Immature natural killer cell (primary cell): ENCODE data around the gene TMEM17. TPM values are rescaled to one million over a fixed set of nuclear protein-coding genes. Genes with fewer than 3 reads are reported as not detected.
"Not testable (repeated sequence)": the region's sequence is repeated elsewhere in the genome, so short reads cannot be mapped to it uniquely, and the experiment has no call there.

Experiments
- DNase-seq, 3 donors: peaks; one replicate each; pipeline ENCODE4 v3.0.0; 2022; ENCODE audit warnings: mixed read lengths in 1 of 3
- H3K27ac Mint-ChIP-seq, 6 donors: one replicate each; pipeline ENCODE4 v1.8.0; 2020; ENCODE audit warnings: mixed read lengths in 6 of 6, mild to moderate bottlenecking in 5 of 6, inconsistent platforms in 4 of 6, moderate library complexity in 3 of 6
- H3K27me3 Mint-ChIP-seq, 3 donors: one replicate each; pipeline ENCODE4 v1.8.0; 2020 to 2021; ENCODE audit warnings: low read depth in 3 of 3, mild to moderate bottlenecking in 3 of 3, mixed read lengths in 3 of 3, moderate library complexity in 3 of 3, inconsistent platforms in 1 of 3
- H3K36me3 Mint-ChIP-seq, 3 donors: one replicate each; pipeline ENCODE4 v1.8.0; 2020; ENCODE audit warnings: mixed read lengths in 3 of 3, inconsistent platforms in 2 of 3, mild to moderate bottlenecking in 2 of 3
- H3K4me1 Mint-ChIP-seq, 2 donors: one replicate each; pipeline ENCODE4 v1.8.0; 2020; ENCODE audit warnings: inconsistent platforms in 2 of 2, mild to moderate bottlenecking in 2 of 2, mixed read lengths in 2 of 2, moderate library complexity in 1 of 2
- H3K4me3 Mint-ChIP-seq, 5 donors: one replicate each; pipeline ENCODE4 v1.8.0; 2020; ENCODE audit warnings: mild to moderate bottlenecking in 5 of 5, mixed read lengths in 5 of 5, inconsistent platforms in 3 of 5, moderate library complexity in 3 of 5
- H3K9me3 Mint-ChIP-seq, 6 donors: one replicate each; pipeline ENCODE4 v1.8.0; 2020; ENCODE audit warnings: mild to moderate bottlenecking in 6 of 6, mixed read lengths in 6 of 6, inconsistent platforms in 4 of 6, moderate library complexity in 3 of 6
- polyA plus RNA-seq, 3 donors: library from polyadenylated mRNA; unstranded; fragments of 300-500 nt; fragmentation: Illumina TruSeq; gene quantifications; one replicate each; pipeline ENCODE4 v1.2.3, GENCODE V29; 2021

TMEM17 gene, protein sequence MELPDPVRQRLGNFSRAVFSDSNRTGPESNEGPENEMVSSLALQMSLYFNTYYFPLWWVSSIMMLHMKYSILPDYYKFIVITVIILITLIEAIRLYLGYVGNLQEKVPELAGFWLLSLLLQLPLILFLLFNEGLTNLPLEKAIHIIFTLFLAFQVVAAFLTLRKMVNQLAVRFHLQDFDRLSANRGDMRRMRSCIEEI
- polyA plus RNA-seq = 1 to 10 TPM in 1 of 3 donors, under 1 TPM in 2; 0.11 to 2.2 (median 0.59) TPM

DNA sequence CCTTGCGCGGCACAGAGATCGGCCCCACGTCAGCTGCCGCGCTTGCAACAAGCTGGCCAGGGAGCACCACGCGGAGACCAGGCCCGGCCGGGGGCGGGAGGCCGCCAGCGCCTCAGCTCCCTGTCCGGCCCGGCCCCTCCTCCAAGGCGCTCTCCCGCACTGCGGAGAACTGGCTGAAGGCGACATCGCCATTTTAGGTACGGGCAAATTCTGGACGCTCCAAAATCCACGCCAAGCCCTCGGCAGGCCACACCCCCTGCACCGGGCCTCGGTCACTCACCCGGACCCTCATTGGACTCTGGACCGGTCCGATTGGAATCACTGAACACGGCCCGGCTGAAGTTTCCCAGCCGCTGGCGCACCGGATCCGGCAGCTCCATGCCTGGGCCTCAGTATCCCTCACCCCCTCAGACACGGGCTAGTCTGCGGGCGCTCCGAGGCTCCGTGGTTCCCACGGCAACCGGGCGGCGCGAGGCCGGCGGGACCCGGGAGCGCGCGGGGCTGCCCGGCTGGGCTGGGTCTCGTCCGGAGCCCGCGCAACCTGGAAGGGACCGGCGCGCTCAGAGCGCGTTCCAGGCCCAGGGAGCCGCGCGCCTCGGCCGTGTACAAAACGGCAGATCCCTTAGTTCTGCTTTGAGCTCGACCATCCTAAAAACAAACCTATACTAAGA, at the start of gene TMEM17:
Gene TMEM17 (minus strand): TSS at position 446 of the 671 bp plus-strand sequence. CDS start 66 bp downstream, at position 380.
- H3K4me1 Mint-ChIP-seq = peaks cover 8 to 15% of the 10 kb centered on the region in 2 donors
- no peaks in the 10 kb centered on the region for H3K9me3 Mint-ChIP-seq
- DNase-seq = peak; percentile 25 to 36 (median 30)
- H3K27me3 Mint-ChIP-seq = peaks cover 1 to 6% (median 2%) of the 10 kb centered on the region in 3 donors
- peak within 1 kb of the TSS; percentile 75 to 86 (median 83) for H3K4me3 Mint-ChIP-seq
- H3K36me3 Mint-ChIP-seq = no peaks in the 10 kb centered on the region
- peak within 1 kb of the TSS in 3 of 6 donors; percentile 3 to 70 (median 61) for H3K27ac Mint-ChIP-seq

DNA sequence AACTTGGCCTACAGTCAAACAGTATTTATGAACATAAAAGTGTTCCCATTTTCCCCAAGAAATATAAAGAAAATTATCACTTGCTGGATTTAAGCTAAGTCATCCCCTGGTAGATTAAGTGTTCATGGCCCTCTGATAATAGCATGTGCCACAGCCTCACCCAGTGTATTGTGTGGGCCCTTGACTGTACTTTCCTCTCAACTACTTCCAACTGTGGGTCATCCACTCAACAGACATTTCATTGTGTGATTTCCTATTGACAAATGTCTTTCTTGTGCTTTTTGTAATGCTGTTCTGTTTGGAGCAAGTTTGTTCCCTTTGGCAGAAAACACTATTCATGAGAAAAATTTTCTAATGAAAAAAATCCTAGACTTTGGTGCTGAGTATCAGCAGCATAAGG, 48.4 kb upstream of the TMEM17 start:
- Mint-ChIP-seq H3K36me3 (peaks cover 0 to 4% (median 0%) of the 10 kb centered on the region in 3 donors), H3K9me3 (peaks cover 0 to 6% (median 0%) of the 10 kb centered on the region in 6 donors), H3K4me1 (no peaks in the 10 kb centered on the region), H3K27ac (no peak overlapping the region), H3K27me3 (peaks cover 2 to 4% (median 2%) of the 10 kb centered on the region in 3 donors), H3K4me3 (no peak overlapping the region)
- DNase-seq = no peak

DNA sequence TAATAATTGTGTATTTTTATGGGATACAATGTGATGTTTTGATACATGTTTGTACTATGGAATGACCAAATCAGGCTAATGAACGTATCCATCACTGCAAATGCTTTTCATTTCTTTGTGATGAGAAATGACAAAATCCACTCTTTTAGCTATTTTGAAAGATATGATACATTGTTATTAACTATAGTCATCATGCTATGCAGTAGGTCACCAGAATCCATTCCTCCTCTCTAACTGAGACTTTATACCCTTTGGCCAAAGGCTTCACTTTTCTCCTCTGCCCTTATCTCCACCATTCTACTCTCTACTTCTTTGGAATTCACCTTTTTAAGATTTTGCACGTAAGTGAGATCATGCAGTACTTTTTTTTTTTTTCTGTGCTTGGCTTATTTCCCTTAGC, 44.5 kb upstream of the TMEM17 start:
- Mint-ChIP-seq H3K4me1 (no peaks in the 10 kb centered on the region), H3K36me3 (no peaks in the 10 kb centered on the region), H3K9me3 (no peaks in the 10 kb centered on the region), H3K27me3 (peaks cover 0 to 2% (median 0%) of the 10 kb centered on the region in 3 donors), H3K4me3 (no peak overlapping the region), H3K27ac (no peak overlapping the region)
- no peak for DNase-seq

DNA sequence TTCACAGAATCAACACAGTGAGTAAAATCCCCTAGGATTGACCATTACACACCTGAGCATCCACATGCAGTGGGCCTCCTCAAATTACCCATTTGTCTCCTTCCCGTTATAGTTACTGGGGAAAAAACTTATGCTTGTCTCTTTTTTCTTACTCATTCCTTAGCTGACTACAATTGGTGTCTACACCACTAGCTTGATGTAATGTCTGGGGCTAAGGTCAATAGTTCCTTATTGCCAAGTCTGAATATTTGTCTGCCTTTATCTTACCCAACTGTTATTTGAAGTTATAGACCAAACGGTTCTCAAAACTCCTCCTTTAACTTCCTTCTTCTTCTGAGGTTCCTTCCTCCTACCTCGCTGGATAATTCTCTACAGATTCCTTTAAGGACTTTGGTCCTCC, 41.9 kb upstream of the TMEM17 start:
- Mint-ChIP-seq H3K27me3 (no peaks in the 10 kb centered on the region), H3K36me3 (no peaks in the 10 kb centered on the region), H3K27ac (no peak overlapping the region), H3K4me1 (no peaks in the 10 kb centered on the region), H3K9me3 (no peaks in the 10 kb centered on the region), H3K4me3 (no peak overlapping the region)
- no peak for DNase-seq

DNA sequence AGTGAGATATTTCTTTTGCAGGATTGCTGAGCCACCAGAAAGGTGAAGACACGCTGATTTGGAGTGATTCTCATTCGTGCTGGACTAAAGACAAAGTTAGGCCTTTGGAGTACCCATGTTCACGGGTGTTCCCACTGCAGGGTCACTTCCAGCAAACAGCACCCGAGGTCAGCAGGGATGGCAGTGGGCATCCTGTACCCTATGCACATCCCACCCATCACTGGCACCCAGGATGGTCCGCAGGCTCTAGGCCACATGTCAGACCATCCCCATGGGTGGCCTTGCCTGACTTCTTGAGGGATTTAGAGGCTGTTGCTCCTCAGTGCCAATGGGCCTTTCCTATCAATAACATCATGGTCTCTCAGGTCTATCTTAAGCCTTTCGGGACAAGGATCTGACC, 39.3 kb upstream of the TMEM17 start:
- H3K4me3 Mint-ChIP-seq = no peak overlapping the region
- H3K27me3 Mint-ChIP-seq = peaks cover 0 to 7% (median 3%) of the 10 kb centered on the region in 3 donors
- no peak overlapping the region for H3K27ac Mint-ChIP-seq
- H3K4me1 Mint-ChIP-seq = no peaks in the 10 kb centered on the region
- peaks cover 0 to 1% (median 0%) of the 10 kb centered on the region in 6 donors for H3K9me3 Mint-ChIP-seq
- DNase-seq = no peak
- H3K36me3 Mint-ChIP-seq = no peaks in the 10 kb centered on the region

DNA sequence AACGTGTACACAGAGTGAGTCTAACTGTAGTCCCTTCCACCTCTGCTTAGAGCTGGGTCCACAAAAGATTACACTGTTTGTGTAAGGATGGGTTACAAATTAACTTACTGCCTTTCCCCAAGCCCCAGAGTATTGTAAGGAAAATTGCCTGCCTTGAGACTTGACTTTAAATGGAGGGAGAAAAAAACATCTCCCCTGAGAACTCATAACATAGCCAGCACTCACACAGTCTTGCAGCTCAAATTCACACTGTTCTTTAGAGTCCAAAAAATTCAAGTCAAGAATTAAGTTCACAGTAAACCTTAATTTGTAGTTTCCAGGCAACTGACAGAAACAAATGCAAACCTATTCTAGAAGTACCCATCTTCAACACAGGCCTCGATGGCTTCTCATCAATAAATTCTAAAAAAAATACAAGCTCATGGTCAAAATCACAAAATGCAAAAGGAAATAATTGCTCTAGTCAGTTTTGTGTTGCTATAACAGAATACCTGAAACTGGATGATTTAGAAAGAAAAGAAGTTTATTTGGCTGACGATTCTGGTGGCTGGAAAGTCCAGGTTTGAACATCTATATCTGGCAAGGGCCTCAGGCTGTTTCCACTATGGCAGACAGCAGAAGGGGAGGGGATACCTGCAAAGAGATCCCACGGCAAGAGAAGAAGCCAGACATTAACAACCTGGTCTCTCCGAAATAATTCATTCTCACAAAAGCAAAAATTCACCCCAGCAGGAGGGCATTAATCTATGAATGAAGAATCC, 34.6 kb upstream of the TMEM17 start:
- Mint-ChIP-seq H3K36me3 (peaks cover 0 to 4% (median 0%) of the 10 kb centered on the region in 3 donors), H3K9me3 (peaks cover 0 to 5% (median 2%) of the 10 kb centered on the region in 6 donors), H3K4me3 (no peak overlapping the region), H3K27ac (no peak overlapping the region), H3K27me3 (peaks cover 2 to 18% (median 5%) of the 10 kb centered on the region in 3 donors), H3K4me1 (peaks cover 0 to 2% of the 10 kb centered on the region in 2 donors)
- no peak for DNase-seq

DNA sequence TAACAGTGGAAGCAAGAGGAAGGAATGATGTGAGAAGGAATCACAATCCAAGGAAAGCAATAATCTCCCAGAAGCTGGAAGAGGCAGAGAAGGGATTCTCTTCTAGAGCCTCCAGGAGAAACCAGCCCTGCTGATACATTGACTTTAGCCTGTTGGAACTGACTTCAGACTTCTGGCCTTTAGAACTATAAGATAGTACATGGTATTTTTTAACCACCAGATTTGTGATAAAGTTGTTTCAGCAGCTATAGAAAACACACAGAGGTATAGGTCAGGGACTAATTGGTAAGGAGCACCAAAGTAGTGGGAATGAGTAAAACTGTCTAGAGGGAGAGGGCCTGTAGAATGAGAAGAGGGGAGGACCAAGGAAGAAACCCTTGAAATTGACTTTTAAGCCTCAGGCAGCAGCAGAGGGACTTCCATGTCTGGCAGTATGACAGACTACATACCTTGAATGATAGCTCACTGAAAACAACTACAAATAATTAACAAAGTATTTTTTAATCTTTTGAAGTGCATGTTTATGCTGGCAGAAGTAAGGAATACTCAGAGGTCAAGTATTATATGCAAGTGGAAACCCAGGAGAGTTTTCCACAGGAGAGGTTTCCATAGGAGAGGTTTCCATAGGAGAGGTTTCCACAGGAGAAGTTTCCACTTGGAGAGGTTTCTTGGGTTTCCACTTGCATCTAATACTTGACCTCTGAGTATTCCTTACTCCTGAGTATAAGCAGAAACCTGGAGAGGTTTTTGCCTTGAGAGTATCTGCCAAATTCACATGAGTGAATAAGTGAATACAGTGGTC, 33.8 kb upstream of the TMEM17 start:
- Mint-ChIP-seq H3K9me3 (peaks cover 0 to 7% (median 3%) of the 10 kb centered on the region in 6 donors), H3K36me3 (peaks cover 0 to 4% (median 0%) of the 10 kb centered on the region in 3 donors), H3K4me1 (peaks cover 0 to 2% of the 10 kb centered on the region in 2 donors), H3K4me3 (no peak overlapping the region), H3K27ac (no peak overlapping the region), H3K27me3 (peaks cover 3 to 18% (median 5%) of the 10 kb centered on the region in 3 donors)
- DNase-seq = no peak

DNA sequence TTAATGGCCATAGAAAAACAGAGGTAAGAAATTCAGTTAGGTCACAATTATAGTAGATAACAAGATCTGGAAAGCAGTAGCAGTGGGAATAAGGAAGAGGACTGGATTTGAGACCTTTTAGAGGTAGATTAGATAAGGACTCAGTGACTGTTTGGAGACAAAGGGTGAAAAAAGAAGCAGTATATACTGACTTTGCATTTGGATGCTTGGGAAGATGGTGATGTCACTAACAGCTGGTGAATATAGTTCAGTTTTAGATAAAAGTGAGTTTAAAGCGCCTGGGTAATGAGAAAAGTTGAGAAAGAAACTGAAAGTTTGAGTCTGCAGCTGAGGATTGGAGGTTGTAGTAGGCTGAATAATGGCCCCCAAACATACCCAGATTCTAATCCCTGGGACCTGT, 32.8 kb upstream of the TMEM17 start:
- H3K4me1 Mint-ChIP-seq = peaks cover 0 to 2% of the 10 kb centered on the region in 2 donors
- H3K27ac Mint-ChIP-seq = no peak overlapping the region
- no peak for DNase-seq
- no peak overlapping the region for H3K4me3 Mint-ChIP-seq
- peaks cover 5 to 18% (median 7%) of the 10 kb centered on the region in 3 donors for H3K27me3 Mint-ChIP-seq
- peaks cover 0 to 15% (median 4%) of the 10 kb centered on the region in 6 donors for H3K9me3 Mint-ChIP-seq
- H3K36me3 Mint-ChIP-seq = peaks cover 0 to 4% (median 0%) of the 10 kb centered on the region in 3 donors

DNA sequence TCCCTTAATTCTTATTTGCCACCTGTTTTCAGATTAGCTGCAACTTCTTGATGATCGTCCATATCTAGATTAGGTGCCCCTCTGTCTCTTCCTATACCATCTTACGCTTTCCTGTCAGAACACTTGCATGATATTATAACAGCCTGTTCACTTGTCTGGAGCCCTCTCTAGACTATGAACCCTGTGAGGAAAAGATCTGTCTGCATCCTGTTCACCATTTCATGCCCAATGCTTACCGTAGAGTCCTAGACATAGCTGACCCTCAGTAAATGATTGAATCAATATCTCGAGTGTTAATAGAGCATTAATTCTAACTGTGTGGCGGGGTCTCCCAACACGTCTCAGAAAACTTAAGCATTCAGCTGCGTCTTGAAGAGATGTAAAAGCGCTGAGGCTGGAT, 31.8 kb upstream of the TMEM17 start:
- Mint-ChIP-seq H3K4me3 (no peak overlapping the region), H3K9me3 (peaks cover 0 to 21% (median 7%) of the 10 kb centered on the region in 6 donors), H3K27ac (no peak overlapping the region), H3K27me3 (peaks cover 7 to 23% (median 7%) of the 10 kb centered on the region in 3 donors), H3K36me3 (peaks cover 0 to 4% (median 0%) of the 10 kb centered on the region in 3 donors), H3K4me1 (peaks cover 0 to 2% of the 10 kb centered on the region in 2 donors)
- DNase-seq = no peak

DNA sequence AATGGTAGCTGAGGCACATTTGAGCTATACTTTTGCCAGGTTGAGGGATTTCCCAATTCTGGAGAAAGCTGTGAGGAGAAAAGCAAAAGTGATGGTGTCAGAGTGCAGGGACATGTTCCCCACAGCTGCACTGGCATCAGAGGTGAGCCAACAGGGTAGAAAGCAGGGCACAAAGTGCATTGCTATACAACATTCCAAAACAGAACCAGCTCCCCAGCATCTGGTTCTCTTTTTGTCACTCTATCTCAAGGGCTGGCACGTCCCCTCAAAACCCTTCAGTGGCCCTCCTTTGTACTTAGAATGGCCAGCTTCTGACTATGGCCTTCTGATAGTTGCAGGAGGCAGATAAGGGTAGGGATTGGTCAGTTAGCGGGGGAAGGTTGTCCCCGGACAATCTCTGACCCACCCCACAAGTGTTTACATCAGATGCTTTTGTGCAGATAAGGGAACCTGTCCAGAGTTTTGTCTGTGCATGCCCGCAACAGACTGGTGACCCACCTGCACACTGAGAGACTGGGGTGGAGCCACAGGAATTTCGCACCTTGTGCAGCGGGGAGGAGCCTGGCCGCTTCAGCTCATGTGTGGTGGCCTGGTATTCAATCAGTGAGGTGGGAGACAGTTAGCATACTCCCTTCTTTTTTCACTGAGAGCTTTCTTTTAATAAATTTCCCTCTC, 31.0 kb upstream of the TMEM17 start:
- no peak overlapping the region for H3K27ac Mint-ChIP-seq
- H3K9me3 Mint-ChIP-seq = peaks cover 0 to 25% (median 8%) of the 10 kb centered on the region in 6 donors
- peaks cover 7 to 25% (median 7%) of the 10 kb centered on the region in 3 donors for H3K27me3 Mint-ChIP-seq
- H3K4me3 Mint-ChIP-seq = no peak overlapping the region
- DNase-seq = no peak
- H3K36me3 Mint-ChIP-seq = peaks cover 0 to 4% (median 0%) of the 10 kb centered on the region in 3 donors
- H3K4me1 Mint-ChIP-seq = peaks cover 0 to 2% of the 10 kb centered on the region in 2 donors

DNA sequence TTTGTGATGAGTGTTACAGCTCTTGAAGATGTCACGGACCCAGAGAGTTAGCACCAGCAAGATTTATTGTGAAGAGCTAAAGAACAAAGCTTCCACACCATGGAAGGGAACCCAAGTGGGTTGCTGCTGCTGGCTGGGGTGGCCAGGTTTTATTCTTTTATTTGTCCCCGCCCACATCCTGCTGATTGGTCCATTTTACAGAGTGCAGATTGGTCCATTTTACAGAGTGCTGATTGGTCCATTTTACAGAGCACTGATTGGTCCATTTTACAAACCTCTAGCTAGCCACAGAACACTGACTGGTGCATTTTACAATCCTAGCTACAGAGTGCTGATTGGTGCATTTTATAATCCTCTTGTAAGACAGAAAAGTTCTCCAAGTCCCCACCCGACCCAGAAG, 29.5 kb upstream of the TMEM17 start:
- not testable (repeated sequence) for DNase-seq, H3K36me3 Mint-ChIP-seq, H3K27ac Mint-ChIP-seq, H3K4me3 Mint-ChIP-seq, H3K4me1 Mint-ChIP-seq
- Mint-ChIP-seq H3K9me3 (peaks cover 0 to 25% (median 7%) of the 10 kb centered on the region in 6 donors), H3K27me3 (peaks cover 6 to 20% (median 7%) of the 10 kb centered on the region in 3 donors)

DNA sequence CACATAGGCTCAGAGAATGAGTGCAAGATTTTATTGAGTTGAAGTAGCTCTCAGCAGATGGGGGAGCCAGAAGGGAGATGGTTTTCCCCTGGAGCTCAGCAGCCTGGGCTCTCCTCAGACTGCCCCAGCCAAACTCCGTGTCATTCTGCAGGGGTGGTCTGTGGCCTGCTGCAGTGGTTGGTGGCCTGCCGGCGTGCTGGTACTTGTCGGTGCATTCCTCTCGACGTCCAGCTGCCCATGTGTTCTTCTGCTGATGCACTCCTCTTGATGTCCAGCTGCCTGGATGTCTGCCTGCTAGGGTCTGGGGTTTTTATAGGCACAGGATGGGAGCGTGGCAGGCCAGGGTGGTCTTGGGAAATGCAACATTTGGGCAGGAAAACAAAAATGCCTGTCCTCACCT, 25.6 kb upstream of the TMEM17 start:
- peaks cover 0 to 4% (median 0%) of the 10 kb centered on the region in 3 donors for H3K36me3 Mint-ChIP-seq
- no peak for DNase-seq
- no peak overlapping the region for H3K4me3 Mint-ChIP-seq
- peaks cover 0 to 25% (median 7%) of the 10 kb centered on the region in 6 donors for H3K9me3 Mint-ChIP-seq
- peaks cover 6 to 13% (median 7%) of the 10 kb centered on the region in 3 donors for H3K27me3 Mint-ChIP-seq
- H3K4me1 Mint-ChIP-seq = no peaks in the 10 kb centered on the region
- no peak overlapping the region for H3K27ac Mint-ChIP-seq

DNA sequence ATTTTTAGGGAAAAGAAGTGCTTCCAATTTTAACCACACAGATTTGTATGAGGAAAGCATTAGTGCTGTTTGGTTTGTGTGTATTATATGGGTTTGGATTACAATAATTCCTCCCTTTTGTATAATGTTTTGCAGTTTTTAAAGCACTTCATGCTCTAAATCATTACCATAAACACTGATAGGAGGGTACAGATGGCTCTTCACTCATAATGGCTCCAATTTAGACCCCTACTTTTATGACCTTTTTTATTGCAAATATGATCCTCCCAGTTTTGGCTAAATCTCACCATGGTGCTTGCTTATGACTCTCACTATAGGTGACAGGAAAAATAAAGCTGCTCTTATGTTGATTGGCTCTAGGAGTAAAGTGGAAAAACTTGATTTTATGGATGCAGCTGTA, 23.8 kb upstream of the TMEM17 start:
- peaks cover 0 to 18% (median 4%) of the 10 kb centered on the region in 6 donors for H3K9me3 Mint-ChIP-seq
- no peaks in the 10 kb centered on the region for H3K36me3 Mint-ChIP-seq
- no peaks in the 10 kb centered on the region for H3K4me1 Mint-ChIP-seq
- no peak overlapping the region for H3K27ac Mint-ChIP-seq
- no peak overlapping the region for H3K4me3 Mint-ChIP-seq
- peaks cover 5 to 9% (median 5%) of the 10 kb centered on the region in 3 donors for H3K27me3 Mint-ChIP-seq
- no peak for DNase-seq
